Testis (tissue), 3 donors: ENCODE measurements around the gene COL4A2. TPM values are rescaled to one million over a fixed set of nuclear protein-coding genes. Genes with fewer than 3 reads are reported as not detected.

ENCODE experiments used
- DNase-seq: peaks from one replicate; pipeline ENCODE4 v3.0.0-alpha.2; 2019
- H3K27ac ChIP-seq, 2 donors: fragments of 200-600 bp; sonication (generic); one replicate each; pipeline ENCODE4 v1.5.1; 2019
- H3K27me3 ChIP-seq: fragments of 200-600 bp; sonication (generic); one replicate; pipeline ENCODE4 v1.5.1; 2019
- H3K36me3 ChIP-seq: fragments of 200-600 bp; sonication (generic); one replicate; pipeline ENCODE4 v1.5.1; 2017; ENCODE audit warnings: low read depth; ENCODE audit errors: missing control alignments
- H3K4me1 ChIP-seq: fragments of 200-600 bp; sonication (generic); one replicate; pipeline ENCODE4 v1.5.1; 2019
- H3K4me3 ChIP-seq, 2 donors: fragments of 200-600 bp; sonication (generic); one replicate each; pipeline ENCODE4 v1.5.1; 2017 to 2019
- H3K9me3 ChIP-seq: fragments of 200-600 bp; sonication (generic); one replicate; pipeline ENCODE4 v1.5.1; 2017
- POLR2A ChIP-seq: fragments of 450-650 bp; IDR thresholded peaks from one replicate; pipeline ENCODE4 v1.6.1; 2017; ENCODE audit warnings: antibody characterized with exemption, mild to moderate bottlenecking, moderate library complexity
- WGBS, 2 donors: methylation state at CpG; one replicate each; pipeline ENCODE4 v1.1.5; 2018; 5-methylcytosine and 5-hydroxymethylcytosine counted together
- intact Hi-C: fragments of 100-400 bp; cut with DNase I; formaldehyde crosslinking; loops from one replicate; pipeline ENCODE4 v1.15.1; 2023; ENCODE audit warnings: low total_unique reads
- polyA plus RNA-seq: library from polyadenylated mRNA; stranded (reverse); fragments of 350-450 nt; fragmentation: Illumina TruSeq; extraction: RNeasy Lipid Tissue Mini Kit (QIAGEN cat#74804); gene quantifications from one replicate; pipeline ENCODE4 v1.2.3, GENCODE V29; 2014; ENCODE audit warnings: low read depth, low replicate concordance; ENCODE audit not compliant: insufficient read depth
- total RNA-seq, 2 donors: library from RNA; depleted of rRNA; stranded (reverse); fragments of >200 nt; gene quantifications; one replicate each; pipeline ENCODE4 v1.2.3, GENCODE V29; 2016
- TF ChIP-seq, protein P1 (sequence below), 3 experiments: fragments of 450-650 bp in 2 of 3; fragments of 200-600 bp in 1 of 3; sonication (generic) in 1 of 3; IDR thresholded peaks; one replicate each; pipeline ENCODE4 v1.5.1; 2016 to 2019; ENCODE audit warnings: antibody characterized with exemption in 3 of 3, mild to moderate bottlenecking in 2 of 3, moderate library complexity in 1 of 3

The COL4A2 gene
- total and polyA plus RNA-seq, 3 donors from 2014 or later = 69.1 to 89.9 (median 81.0) TPM

GRCh38 chr13:110279684-110280083 lies 27.4 kb upstream of the COL4A2 start:
- intact Hi-C loops = no loop called here
- no peak overlapping the region for H3K27ac ChIP-seq
- no peaks in the 10 kb centered on the region for H3K27me3 ChIP-seq
- DNase-seq = no peak
- no peaks in the 10 kb centered on the region for H3K9me3 ChIP-seq
- no peaks in the 10 kb centered on the region for H3K36me3 ChIP-seq
- TF ChIP-seq, protein P1, sequence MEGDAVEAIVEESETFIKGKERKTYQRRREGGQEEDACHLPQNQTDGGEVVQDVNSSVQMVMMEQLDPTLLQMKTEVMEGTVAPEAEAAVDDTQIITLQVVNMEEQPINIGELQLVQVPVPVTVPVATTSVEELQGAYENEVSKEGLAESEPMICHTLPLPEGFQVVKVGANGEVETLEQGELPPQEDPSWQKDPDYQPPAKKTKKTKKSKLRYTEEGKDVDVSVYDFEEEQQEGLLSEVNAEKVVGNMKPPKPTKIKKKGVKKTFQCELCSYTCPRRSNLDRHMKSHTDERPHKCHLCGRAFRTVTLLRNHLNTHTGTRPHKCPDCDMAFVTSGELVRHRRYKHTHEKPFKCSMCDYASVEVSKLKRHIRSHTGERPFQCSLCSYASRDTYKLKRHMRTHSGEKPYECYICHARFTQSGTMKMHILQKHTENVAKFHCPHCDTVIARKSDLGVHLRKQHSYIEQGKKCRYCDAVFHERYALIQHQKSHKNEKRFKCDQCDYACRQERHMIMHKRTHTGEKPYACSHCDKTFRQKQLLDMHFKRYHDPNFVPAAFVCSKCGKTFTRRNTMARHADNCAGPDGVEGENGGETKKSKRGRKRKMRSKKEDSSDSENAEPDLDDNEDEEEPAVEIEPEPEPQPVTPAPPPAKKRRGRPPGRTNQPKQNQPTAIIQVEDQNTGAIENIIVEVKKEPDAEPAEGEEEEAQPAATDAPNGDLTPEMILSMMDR (IDR thresholded peaks at IDR 0.05) = no peak
- no peak for TF ChIP-seq POLR2A
- no peaks in the 10 kb centered on the region for H3K4me1 ChIP-seq
- 74 to 86% methylated on average over 4 of the region's 4 CpGs for WGBS, 2 donors
- no peak overlapping the region for H3K4me3 ChIP-seq

- Histone ChIP-seq H3K27ac (peak overlapping the region in 1 of 2 donors; percentile 57), H3K4me1 (no peaks in the 10 kb centered on the region)
- 77 to 78% methylated on average over 9 of the region's 9 CpGs for WGBS, 2 donors
Measured at GRCh38 chr13:110280231-110280813, 26.8 kb upstream of the COL4A2 start.

DNA sequence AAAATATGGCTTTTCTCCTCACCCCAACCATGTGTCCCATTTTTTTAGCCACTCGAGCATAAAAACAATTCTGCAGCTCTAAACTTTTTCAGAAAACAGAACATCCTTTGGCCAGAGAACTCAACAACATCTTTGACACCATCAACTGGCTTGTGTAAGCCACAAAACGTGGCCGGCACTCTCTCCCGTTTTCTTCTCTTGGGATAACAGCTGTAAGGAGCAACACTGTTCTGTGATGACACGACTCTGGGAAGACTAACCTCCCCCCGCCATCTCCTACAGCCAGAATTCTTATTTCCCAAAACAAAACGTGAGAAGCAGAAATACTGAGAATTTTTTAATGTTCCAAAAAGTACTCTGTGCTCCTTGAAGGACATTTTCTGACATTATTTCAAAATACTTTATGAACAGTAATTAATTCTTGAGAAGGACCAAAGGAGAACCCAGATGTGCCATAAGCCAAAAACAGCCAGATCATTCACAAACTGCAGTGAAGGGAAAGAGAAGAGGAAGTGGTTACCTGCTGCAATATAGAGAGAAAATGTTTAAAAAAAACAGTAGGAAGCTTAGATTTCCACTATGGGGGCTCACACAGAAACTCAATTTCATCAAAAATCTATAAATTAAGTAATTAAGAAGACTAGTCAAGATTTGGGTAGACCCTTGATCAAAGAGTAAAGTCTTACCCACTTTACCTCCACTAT lies 25.9 kb upstream of the COL4A2 start:
- WGBS, 2 donors = 53 to 55% methylated on average over 6 to 7 of the region's 7 CpGs

More at GRCh38 chr13:110280231-110280813, 26.8 kb upstream of the COL4A2 start:
- no peaks in the 10 kb centered on the region for H3K36me3 ChIP-seq
- DNase-seq = no peak
- no peaks in the 10 kb centered on the region for H3K27me3 ChIP-seq
- H3K4me3 ChIP-seq = no peak overlapping the region
- intact Hi-C loops = no loop called here
- TF ChIP-seq, protein P1 (IDR thresholded peaks at IDR 0.05) = no peak
- TF ChIP-seq POLR2A = no peak
- no peaks in the 10 kb centered on the region for H3K9me3 ChIP-seq

DNA sequence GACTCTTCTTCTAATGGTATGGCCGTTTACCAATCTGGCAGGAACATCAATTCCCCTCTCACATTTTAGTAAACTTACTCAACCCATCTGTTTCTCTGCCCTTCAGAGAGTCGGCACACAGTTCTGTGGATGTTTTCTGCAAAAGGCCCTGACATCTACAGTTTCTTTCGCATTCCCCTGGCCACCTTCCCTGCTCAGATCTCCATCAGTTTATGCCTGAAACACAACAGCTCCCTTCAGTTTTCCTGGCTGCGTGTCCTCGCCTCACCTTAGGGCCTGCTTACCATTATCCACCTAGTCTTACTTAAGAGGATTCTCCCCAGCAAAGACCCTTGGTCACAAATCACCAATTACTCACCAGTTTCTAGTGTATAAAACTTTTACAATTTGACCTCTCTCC lies 25.3 kb upstream of the COL4A2 start:
- TF ChIP-seq POLR2A = no peak
- TF ChIP-seq, protein P1 (IDR thresholded peaks at IDR 0.05) = no peak
- H3K27me3 ChIP-seq = no peaks in the 10 kb centered on the region
- no peaks in the 10 kb centered on the region for H3K9me3 ChIP-seq
- no peak for DNase-seq
- H3K27ac ChIP-seq = peak overlapping the region in 1 of 2 donors; percentile 57
- H3K4me1 ChIP-seq = peaks cover under 1% of the 10 kb centered on the region
- H3K36me3 ChIP-seq = no peaks in the 10 kb centered on the region
- no peak overlapping the region for H3K4me3 ChIP-seq
- WGBS, 2 donors = 76 to 82% methylated on average over 5 of the region's 5 CpGs
- intact Hi-C loops = no loop called here

More for the DNA sequence above, 25.9 kb upstream of the COL4A2 start:
- Histone ChIP-seq H3K9me3 (no peaks in the 10 kb centered on the region), H3K4me1 (no peaks in the 10 kb centered on the region), H3K4me3 (no peak overlapping the region), H3K27ac (peak overlapping the region in 1 of 2 donors; percentile 57), H3K27me3 (no peaks in the 10 kb centered on the region), H3K36me3 (no peaks in the 10 kb centered on the region)
- peak; percentile 48 for DNase-seq
- TF ChIP-seq, protein P1 (IDR thresholded peaks at IDR 0.05) = no peak
- no peak for TF ChIP-seq POLR2A
- intact Hi-C loops = no loop called here
